ENCODE data around the gene PRRT4. TPM values are rescaled to one million over a fixed set of nuclear protein-coding genes. Genes with fewer than 3 reads are reported as not detected.

Gene PRRT4
- total RNA-seq, 1 donor from 2014 or later, result 0.47 TPM

- Histone ChIP-seq H3K27ac (no peak overlapping the region), H3K9me3 (no peaks in the 10 kb centered on the region), H3K27me3 (ENCODE audit: low read depth) (no peaks in the 10 kb centered on the region), H3K4me3 (no peak overlapping the region), H3K36me3 (peaks cover 100% of the 10 kb centered on the region), H3K4me1 (peaks cover 7% of the 10 kb centered on the region)
- ATAC-seq, result peak in 1 of 2 donors; percentile 23
- no peak for DNase-seq
- no peak for TF ChIP-seq CTCF (IDR thresholded peaks at IDR 0.05)
- intact Hi-C loops (cut with DNase I), result no loop called here
Measured at GRCh38 chr7:128323040-128323439, 38.5 kb downstream of the PRRT4 start.

- Histone ChIP-seq H3K27ac (no peak overlapping the region), H3K27me3 (ENCODE audit: low read depth) (no peaks in the 10 kb centered on the region), H3K4me1 (peaks cover 7% of the 10 kb centered on the region), H3K36me3 (peaks cover 100% of the 10 kb centered on the region), H3K9me3 (no peaks in the 10 kb centered on the region), H3K4me3 (no peak overlapping the region)
- peak; percentile 39 for TF ChIP-seq CTCF (IDR thresholded peaks at IDR 0.05)
- DNase-seq, result no peak
- intact Hi-C loops (cut with DNase I), result no loop called here
- ATAC-seq, result peak; percentile 54 to 63
Measured at GRCh38 chr7:128322040-128322643, 39.3 kb downstream of the PRRT4 start.

- Histone ChIP-seq H3K4me3 (no peak overlapping the region), H3K27ac (no peak overlapping the region), H3K4me1 (peaks cover 7% of the 10 kb centered on the region), H3K27me3 (ENCODE audit: low read depth) (no peaks in the 10 kb centered on the region), H3K9me3 (no peaks in the 10 kb centered on the region), H3K36me3 (peaks cover 100% of the 10 kb centered on the region)
- ATAC-seq (no peak), DNase-seq (no peak)
- TF ChIP-seq CTCF (IDR thresholded peaks at IDR 0.05), result no peak
- intact Hi-C loops (cut with DNase I), result no loop called here
Measured at GRCh38 chr7:128321044-128321422, 40.5 kb downstream of the PRRT4 start.

- ATAC-seq (no peak), DNase-seq (no peak)
- intact Hi-C loops (cut with DNase I), result no loop called here
- Histone ChIP-seq H3K9me3 (no peaks in the 10 kb centered on the region), H3K27me3 (ENCODE audit: low read depth) (no peaks in the 10 kb centered on the region), H3K36me3 (peaks cover 100% of the 10 kb centered on the region), H3K4me1 (peaks cover 7% of the 10 kb centered on the region), H3K27ac (no peak overlapping the region), H3K4me3 (no peak overlapping the region)
- no peak for TF ChIP-seq CTCF (IDR thresholded peaks at IDR 0.05)
Measured at GRCh38 chr7:128318691-128319090, 42.8 kb downstream of the PRRT4 start.

GRCh38 chr7:128311013-128311412 lies 50.5 kb downstream of the PRRT4 start:
- no peak for DNase-seq
- Histone ChIP-seq H3K4me1 (no peaks in the 10 kb centered on the region), H3K4me3 (no peak overlapping the region), H3K27me3 (ENCODE audit: low read depth) (no peaks in the 10 kb centered on the region), H3K9me3 (no peaks in the 10 kb centered on the region), H3K36me3 (peaks cover 100% of the 10 kb centered on the region), H3K27ac (no peak overlapping the region)
- no peak for ATAC-seq
- TF ChIP-seq CTCF (IDR thresholded peaks at IDR 0.05), result no peak
- intact Hi-C loops (cut with DNase I), result no loop called here

Measured in lower lobe of right lung (tissue), 2 donors.